ENCODE measurements around the gene CEACAM16. TPM values are rescaled to one million over a fixed set of nuclear protein-coding genes. Genes with fewer than 3 reads are reported as not detected.

Gene CEACAM16
- total and polyA plus RNA-seq, 10 of the 15 experiments (the other 5 are each of a cell fraction or from before 2014, with no cell fraction given), result not detected

- TF ChIP-seq, protein P1, sequence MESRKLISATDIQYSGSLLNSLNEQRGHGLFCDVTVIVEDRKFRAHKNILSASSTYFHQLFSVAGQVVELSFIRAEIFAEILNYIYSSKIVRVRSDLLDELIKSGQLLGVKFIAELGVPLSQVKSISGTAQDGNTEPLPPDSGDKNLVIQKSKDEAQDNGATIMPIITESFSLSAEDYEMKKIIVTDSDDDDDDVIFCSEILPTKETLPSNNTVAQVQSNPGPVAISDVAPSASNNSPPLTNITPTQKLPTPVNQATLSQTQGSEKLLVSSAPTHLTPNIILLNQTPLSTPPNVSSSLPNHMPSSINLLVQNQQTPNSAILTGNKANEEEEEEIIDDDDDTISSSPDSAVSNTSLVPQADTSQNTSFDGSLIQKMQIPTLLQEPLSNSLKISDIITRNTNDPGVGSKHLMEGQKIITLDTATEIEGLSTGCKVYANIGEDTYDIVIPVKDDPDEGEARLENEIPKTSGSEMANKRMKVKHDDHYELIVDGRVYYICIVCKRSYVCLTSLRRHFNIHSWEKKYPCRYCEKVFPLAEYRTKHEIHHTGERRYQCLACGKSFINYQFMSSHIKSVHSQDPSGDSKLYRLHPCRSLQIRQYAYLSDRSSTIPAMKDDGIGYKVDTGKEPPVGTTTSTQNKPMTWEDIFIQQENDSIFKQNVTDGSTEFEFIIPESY (IDR thresholded peaks at IDR 0.05), result no peak
- peak; percentile 69 for TF ChIP-seq MTA2 (IDR thresholded peaks at IDR 0.05; ENCODE audit: low read depth)
- TF ChIP-seq POLR2AphosphoS2 (IDR thresholded peaks at IDR 0.05; ENCODE audit: low read depth, low read length), result no peak
- TF ChIP-seq, protein P2, sequence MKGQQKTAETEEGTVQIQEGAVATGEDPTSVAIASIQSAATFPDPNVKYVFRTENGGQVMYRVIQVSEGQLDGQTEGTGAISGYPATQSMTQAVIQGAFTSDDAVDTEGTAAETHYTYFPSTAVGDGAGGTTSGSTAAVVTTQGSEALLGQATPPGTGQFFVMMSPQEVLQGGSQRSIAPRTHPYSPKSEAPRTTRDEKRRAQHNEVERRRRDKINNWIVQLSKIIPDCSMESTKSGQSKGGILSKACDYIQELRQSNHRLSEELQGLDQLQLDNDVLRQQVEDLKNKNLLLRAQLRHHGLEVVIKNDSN (IDR thresholded peaks at IDR 0.05; ENCODE audit: borderline replicate concordance, extremely low read length, insufficient read depth, low read depth, low read length), result no peak
- TF ChIP-seq, protein P3, sequence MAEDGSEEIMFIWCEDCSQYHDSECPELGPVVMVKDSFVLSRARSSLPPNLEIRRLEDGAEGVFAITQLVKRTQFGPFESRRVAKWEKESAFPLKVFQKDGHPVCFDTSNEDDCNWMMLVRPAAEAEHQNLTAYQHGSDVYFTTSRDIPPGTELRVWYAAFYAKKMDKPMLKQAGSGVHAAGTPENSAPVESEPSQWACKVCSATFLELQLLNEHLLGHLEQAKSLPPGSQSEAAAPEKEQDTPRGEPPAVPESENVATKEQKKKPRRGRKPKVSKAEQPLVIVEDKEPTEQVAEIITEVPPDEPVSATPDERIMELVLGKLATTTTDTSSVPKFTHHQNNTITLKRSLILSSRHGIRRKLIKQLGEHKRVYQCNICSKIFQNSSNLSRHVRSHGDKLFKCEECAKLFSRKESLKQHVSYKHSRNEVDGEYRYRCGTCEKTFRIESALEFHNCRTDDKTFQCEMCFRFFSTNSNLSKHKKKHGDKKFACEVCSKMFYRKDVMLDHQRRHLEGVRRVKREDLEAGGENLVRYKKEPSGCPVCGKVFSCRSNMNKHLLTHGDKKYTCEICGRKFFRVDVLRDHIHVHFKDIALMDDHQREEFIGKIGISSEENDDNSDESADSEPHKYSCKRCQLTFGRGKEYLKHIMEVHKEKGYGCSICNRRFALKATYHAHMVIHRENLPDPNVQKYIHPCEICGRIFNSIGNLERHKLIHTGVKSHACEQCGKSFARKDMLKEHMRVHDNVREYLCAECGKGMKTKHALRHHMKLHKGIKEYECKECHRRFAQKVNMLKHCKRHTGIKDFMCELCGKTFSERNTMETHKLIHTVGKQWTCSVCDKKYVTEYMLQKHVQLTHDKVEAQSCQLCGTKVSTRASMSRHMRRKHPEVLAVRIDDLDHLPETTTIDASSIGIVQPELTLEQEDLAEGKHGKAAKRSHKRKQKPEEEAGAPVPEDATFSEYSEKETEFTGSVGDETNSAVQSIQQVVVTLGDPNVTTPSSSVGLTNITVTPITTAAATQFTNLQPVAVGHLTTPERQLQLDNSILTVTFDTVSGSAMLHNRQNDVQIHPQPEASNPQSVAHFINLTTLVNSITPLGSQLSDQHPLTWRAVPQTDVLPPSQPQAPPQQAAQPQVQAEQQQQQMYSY (CRISPR knock-in tag; IDR thresholded peaks at IDR 0.05), result no peak
- no peak; the same call in 1 of the 2 replicates for TF ChIP-seq CREM (IDR thresholded peaks at IDR 0.05; ENCODE audit: low read depth)
- no peak for TF ChIP-seq ZNF207 (IDR thresholded peaks at IDR 0.05; ENCODE audit: borderline replicate concordance)
- TF ChIP-seq STAT1 (conservative IDR thresholded peaks at IDR 0.05), result no peak
- TF ChIP-seq IRF5 (IDR thresholded peaks at IDR 0.05; ENCODE audit: borderline replicate concordance), result no peak
- no peak for TF ChIP-seq SREBF1 (IDR thresholded peaks at IDR 0.05; ENCODE audit: low read length)
- TF ChIP-seq SIN3A (IDR thresholded peaks at IDR 0.05; ENCODE audit: low read depth, low read length), result no peak
- TF ChIP-seq POLR2A (IDR thresholded peaks at IDR 0.05; ENCODE audit: low read depth, low read length), result no peak
- no peak for TF ChIP-seq SREBF2 (IDR thresholded peaks at IDR 0.05; ENCODE audit: low read length)
- no peak for TF ChIP-seq CBX3 (IDR thresholded peaks at IDR 0.05; ENCODE audit: borderline replicate concordance, low read depth)
- peak; percentile 91; the same call in 1 of the 2 replicates for TF ChIP-seq DPF2 (IDR thresholded peaks at IDR 0.05)
- TF ChIP-seq ZSCAN29 (IDR thresholded peaks at IDR 0.05), result no peak
- no peak for TF ChIP-seq ETV6 (conservative IDR thresholded peaks at IDR 0.05 in 1 of 2, IDR thresholded peaks at IDR 0.05 in 1 of 2; ENCODE audit: borderline replicate concordance in 1 of 2, low read depth in 1 of 2)
- no peak for TF ChIP-seq EGR1 (IDR thresholded peaks at IDR 0.05; ENCODE audit: borderline replicate concordance in 1 of 2, low read depth in 2 of 2, low read length in 2 of 2)
- no peak for TF ChIP-seq ASH2L (IDR thresholded peaks at IDR 0.05; ENCODE audit: borderline replicate concordance, low read depth)
- TF ChIP-seq HSF1 (IDR thresholded peaks at IDR 0.05; ENCODE audit: low read depth, low read length), result no peak
- no peak for TF ChIP-seq MEF2B (IDR thresholded peaks at IDR 0.05; ENCODE audit: partially characterized antibody, poor library complexity, severe bottlenecking)
Measured at GRCh38 chr19:44737238-44738071, 38.5 kb downstream of the CEACAM16 start (continued).

Data from GM12878 (cell line).